Retinal pigment epithelial cell (primary cell): ENCODE measurements around the gene GLTP.
"Not testable (repeated sequence)": the region's sequence is repeated elsewhere in the genome, so short reads cannot be mapped to it uniquely, and the experiment has no call there.

Source experiments
- DNase-seq: peaks from one replicate; pipeline ENCODE4 v3.0.0-alpha.2; 2010; ENCODE audit warnings: low read depth
- H3K4me3 ChIP-seq: 2 replicates; pipeline ENCODE4 v1.5.1; 2011; ENCODE audit warnings: mild to moderate bottlenecking, low read length, control low read depth, moderate library complexity
- TF ChIP-seq, protein P1 (sequence below): conservative IDR thresholded peaks from 2 replicates; pipeline ENCODE4 v1.5.1; 2011; ENCODE audit warnings: low read depth, low read length, control low read depth, inconsistent platforms

The GLTP gene

DNA sequence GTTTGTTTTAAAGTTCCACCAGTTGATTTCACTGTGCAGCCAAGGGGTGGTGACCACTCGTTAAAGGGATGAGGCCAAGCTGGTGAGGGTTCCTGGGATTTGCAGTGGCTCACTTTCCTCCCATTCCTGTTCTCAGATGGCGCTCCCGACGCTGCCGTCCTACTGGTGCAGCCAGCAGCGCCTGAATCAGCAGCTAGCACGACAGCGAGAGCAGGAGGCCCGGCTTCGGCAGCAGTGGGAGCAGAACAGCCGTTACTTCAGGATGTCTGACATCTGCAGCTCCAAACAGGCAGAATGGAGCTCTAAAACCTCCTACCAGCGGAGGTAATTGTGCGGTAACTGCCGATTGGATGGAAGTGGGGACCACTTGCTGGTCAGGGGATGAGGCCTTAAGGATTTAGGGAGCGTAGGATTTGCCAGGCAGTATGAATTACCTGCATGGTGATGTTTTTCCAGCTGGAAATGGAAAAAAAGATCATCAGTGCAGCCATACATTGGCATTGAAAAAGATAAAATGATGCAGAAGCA, 22.6 kb upstream of the GLTP start:
- TF ChIP-seq, protein P1, sequence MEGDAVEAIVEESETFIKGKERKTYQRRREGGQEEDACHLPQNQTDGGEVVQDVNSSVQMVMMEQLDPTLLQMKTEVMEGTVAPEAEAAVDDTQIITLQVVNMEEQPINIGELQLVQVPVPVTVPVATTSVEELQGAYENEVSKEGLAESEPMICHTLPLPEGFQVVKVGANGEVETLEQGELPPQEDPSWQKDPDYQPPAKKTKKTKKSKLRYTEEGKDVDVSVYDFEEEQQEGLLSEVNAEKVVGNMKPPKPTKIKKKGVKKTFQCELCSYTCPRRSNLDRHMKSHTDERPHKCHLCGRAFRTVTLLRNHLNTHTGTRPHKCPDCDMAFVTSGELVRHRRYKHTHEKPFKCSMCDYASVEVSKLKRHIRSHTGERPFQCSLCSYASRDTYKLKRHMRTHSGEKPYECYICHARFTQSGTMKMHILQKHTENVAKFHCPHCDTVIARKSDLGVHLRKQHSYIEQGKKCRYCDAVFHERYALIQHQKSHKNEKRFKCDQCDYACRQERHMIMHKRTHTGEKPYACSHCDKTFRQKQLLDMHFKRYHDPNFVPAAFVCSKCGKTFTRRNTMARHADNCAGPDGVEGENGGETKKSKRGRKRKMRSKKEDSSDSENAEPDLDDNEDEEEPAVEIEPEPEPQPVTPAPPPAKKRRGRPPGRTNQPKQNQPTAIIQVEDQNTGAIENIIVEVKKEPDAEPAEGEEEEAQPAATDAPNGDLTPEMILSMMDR: no peak
- H3K4me3 ChIP-seq: no peak overlapping the region
- no peak for DNase-seq

DNA sequence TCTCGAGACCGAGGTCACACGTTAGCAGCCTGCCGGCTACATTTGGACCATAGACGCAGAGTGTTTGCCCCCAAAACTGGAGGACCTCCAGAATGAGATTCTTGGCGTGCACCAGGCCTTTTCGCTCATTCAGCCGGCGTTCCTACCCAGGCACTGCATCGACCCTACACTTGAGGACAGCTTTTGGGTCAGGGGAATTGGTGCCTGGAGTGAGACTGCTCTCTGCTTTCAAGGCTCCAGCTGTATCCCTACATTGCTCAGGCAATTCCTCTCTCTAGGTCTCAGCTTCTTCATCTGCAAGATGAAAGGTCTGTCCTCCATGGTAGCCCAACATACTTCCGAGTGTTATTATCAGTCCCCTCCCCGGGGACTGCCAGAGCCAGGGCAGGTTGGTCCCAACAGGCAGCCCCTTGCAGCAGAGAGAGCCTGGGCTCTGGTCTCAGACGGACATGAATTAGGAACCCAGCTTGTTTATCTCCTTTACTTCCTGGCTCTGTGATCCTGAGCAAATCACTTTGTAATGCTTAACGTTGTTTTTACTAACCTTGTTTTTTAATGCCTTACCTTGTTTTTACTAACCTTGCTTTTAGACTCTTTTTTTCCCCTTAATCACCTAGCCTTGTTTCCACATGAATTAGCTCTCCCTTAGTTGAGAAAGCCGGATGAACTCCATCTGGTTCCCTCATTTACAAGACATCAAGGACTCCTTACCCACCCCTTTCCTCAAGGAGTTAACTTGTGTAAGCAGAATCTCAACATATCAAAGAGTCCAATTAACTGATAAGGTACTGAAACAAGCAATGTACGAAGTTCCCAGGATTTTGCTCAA, 20.6 kb upstream of the GLTP start:
- H3K4me3 ChIP-seq: peak overlapping the region; percentile 78
- no peak for DNase-seq
- TF ChIP-seq, protein P1: no peak

DNA sequence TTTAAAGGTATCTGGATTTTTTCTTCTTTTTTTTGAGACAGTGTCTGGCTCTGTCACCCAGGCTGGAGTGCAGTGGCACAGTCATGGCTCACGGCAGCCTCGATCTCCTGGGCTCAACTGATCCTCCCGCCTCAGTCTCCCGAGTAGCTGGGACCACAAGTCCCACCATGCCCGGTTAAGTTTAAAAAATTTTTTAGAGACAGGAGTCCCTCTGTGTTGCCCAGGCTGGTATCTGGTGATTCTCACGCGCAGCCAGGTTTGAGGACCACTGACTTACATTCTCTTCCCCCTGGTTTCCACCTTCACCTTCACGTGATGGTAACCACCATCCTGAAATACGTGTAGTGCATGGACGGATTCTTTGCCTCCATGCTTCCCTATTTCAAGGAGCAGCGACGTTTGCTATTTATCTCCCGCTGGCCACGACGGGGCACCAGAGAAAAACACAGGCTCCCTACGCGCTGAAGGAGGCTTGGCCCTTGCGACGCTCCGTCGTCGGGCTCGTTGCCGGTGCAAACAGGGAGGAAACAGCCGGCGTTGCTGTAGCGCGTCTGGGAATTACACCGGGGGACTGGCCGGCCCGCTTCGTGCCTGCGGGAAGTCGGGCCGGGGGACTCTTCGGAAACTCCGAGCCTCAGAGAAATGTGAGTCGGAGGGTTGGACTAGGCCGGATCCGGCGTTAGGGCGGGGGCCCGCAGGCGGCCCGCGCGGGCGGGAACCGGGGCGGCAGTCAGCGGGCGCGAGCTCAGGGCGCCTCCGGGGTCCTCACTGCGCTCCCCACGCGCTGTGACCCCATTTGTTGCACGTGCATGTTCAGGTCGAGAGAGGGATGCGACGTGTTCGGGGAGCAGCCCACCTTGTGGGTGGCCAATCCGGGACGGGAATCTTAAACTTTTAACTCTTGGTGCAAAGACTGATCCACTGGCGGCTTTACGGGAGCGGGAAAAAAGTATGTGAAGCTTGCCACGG, 19.7 kb upstream of the GLTP start, which contains the start of gene TCHP:
TCHP (plus strand) TSS at position 492 of the 969 bp plus-strand sequence. CDS start 2,753 bp downstream, outside the sequence.
- H3K4me3 ChIP-seq: peak within 1 kb of the TSS; percentile 78
- TF ChIP-seq, protein P1: peak; percentile 48
- peak; percentile 73 for DNase-seq

DNA sequence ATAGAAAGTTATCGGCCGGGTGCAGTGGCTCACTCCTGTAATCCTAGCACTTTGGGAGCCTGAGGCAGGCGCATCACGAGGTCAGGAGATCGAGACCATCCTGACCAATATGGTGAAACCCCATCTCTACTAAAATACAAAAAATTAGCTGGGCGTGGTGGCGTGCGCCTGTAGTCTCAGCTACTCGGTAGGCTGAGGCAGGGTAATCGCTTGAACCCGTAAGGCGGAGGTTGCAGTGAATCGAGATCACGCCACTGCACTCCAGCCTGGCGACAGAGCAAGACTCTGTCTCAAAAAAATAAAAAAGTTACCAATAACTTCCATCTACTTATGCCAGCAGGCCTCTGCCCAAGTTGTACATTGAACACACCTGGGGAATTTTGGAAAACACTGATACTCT, 19.0 kb upstream of the GLTP start:
- peak overlapping the region; percentile 78 for H3K4me3 ChIP-seq
- not testable (repeated sequence) for DNase-seq

DNA sequence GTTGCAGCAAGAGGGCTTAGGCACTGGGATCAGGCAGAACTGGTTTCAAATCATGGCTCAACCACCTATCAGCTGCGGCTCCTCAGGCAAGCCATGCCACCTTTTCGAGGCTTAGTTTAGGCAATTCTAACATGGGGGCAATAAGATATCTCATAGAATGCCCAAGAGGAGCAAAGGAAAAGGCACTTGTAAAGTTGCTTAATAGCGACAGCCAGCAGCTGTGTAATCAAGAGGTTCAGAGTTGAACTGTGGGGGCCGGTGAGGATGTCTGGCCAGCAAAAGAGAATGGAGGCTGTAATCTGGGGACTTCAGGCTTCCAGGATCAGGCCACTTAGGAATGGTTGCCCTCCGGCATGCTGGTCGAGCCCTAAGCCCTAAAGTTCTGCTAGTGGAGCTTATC, 16.7 kb upstream of the GLTP start:
- H3K4me3 ChIP-seq: no peak overlapping the region
- TF ChIP-seq, protein P1: no peak
- no peak for DNase-seq

DNA sequence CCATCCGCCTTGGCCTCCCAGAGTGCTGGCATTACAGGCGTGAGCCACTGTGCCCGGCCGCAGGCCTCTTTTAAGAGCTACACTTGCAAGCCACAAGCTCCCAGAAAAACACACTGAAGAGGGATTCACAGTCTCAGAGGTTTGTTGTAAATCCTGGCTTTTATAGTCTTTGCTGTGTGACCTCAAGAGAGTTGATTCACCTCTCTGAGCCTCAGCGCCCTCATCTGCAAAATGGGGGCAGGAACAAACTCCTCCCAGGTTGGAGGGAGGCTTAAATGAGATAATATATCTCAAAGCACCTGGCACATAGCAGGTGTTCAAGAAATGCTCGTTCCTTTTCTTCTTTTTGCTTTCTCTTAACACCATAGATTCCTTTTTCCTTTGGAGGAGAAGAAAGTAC, 15.8 kb upstream of the GLTP start:
- no peak overlapping the region for H3K4me3 ChIP-seq
- no peak for DNase-seq
- TF ChIP-seq, protein P1: no peak

DNA sequence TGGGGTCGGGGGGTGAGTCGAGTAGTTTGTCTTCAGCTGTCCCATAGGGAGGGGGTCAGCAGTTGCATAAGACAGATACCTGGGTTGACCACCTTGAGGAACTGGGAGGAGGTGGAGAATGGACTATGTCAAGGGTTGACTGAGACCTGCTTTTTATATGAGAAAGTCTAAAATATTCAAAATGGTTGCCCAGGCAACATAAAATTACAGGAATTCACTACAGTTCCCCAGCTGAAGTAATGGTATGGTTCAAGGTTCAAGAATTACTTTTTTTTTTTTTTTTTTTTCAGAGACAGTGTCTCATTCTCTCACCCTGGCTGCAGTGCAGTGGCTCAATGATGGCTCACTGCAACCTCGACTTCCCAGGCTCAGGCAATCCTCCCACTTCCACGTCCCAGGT, 14.6 kb upstream of the GLTP start:
- DNase-seq: no peak
- TF ChIP-seq, protein P1: no peak
- H3K4me3 ChIP-seq: no peak overlapping the region
